Activated CD4-positive, alpha-beta T cell treated with anti-CD3 and anti-CD28 coated beads, Interleukin-2, amount 50 U/mL, for 4 hours (primary cell): ENCODE data around the gene STK39.
"Not testable (repeated sequence)": the region's sequence is repeated elsewhere in the genome, so short reads cannot be mapped to it uniquely, and the experiment has no call there.

Experiments used
- DNase-seq, 2 experiments: peaks; one replicate each; pipeline ENCODE4 v3.0.0-alpha.2; 2020

Gene STK39

GRCh38 chr2:168081452-168081851 lies 165.9 kb downstream of the STK39 start:
- not testable (repeated sequence) for DNase-seq

DNA sequence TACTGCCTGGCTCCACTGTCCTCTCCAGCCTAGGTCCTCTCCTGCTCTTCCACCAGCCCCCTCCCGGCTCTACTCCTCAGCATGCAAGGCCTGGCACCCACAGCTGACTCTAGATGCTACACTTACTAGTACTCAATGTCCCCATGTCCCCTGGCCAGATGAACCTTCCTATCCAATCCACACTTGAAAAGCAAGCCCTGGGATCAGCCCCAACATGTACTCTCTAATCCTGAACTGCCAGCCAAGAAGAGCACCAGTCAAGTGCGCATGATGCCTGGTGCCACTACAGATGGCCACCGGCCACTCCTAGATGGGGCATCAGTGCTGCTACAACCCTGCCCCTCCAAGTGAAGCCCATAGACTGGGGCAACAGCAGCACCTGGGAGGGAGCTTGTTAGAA lies 168.2 kb downstream of the STK39 start:
- DNase-seq = no peak

DNA sequence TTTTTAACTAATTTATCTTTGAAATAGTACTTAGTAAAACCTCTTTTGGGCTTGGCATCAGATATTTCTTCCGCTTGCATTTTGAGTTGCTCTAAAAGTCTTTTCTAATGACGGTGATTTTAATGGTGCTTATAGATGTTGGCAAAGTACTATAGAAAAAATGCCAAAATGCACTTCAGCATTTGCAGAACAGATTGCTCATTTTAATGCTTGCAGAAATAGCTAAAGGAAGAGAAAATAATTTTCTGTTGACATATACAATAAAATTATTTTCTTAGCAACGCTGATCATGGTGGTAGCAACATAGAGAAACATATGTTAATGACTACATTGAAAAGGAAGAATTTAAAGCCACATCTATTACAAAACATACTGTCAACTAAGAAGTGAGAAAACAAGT lies 170.7 kb downstream of the STK39 start:
- DNase-seq = no peak

- DNase-seq = no peak
Measured at GRCh38 chr2:168075446-168075845, 171.9 kb downstream of the STK39 start.

DNA sequence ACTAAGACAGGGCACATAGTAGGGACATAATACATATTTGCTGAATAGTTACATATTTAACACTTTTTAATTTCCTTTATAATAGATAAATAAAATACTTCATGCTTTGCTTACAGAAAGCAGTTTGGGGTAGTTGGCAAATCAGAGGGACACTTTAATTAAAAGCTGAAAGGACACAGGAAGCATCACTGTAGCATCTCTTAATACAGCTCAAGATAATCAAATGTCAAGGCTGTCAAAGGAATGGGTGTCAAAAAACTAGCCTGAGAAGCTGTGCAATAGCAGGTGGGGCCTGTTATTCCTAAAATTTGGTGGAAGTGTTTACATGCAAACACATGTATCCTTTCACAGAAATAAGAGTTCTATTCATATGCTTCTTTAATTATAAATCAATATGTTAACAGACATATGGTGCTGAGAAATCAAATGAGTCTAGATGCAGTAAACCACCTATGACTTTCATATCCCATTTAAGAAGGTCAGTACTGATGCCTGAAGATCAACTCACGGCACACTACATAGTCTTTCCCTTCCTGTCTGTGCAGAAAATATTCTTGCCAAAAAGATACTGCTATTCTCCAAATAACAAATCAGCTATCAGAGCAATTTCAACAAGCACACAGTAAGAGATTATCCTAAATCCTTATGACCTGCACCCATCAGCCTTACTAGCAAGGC lies 174.6 kb downstream of the STK39 start:
- DNase-seq = no peak

- DNase-seq = no peak
Measured at GRCh38 chr2:168064011-168064998, 183.1 kb downstream of the STK39 start.

- DNase-seq = no peak
Measured at GRCh38 chr2:168062936-168063335, 184.5 kb downstream of the STK39 start.

- no peak for DNase-seq
Measured at GRCh38 chr2:168062054-168062453, 185.3 kb downstream of the STK39 start.

GRCh38 chr2:168060986-168061750 lies 186.2 kb downstream of the STK39 start:
- no peak for DNase-seq

DNA sequence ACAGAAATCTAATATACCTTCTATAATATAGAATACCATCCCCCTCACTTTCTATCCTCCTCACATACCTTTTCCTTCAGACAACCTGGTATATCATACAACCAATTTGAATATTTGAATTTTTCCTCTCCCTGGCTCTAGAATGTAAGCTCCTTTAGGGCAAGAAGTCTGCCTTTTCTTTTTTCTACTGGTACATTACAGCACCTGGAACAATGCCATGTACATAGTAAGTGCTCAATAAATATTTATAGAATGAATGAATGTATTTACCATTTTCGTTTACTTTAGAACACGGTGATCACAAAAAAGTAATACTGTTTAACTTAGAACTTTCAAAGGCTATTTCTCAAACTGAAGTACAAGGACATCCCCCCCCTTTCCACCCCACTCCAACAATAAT lies 187.6 kb downstream of the STK39 start:
- DNase-seq = no peak

- DNase-seq = no peak
Measured at GRCh38 chr2:168058675-168059074, 188.7 kb downstream of the STK39 start.

- no peak for DNase-seq
Measured at GRCh38 chr2:168056242-168056787, 191.1 kb downstream of the STK39 start.

DNA sequence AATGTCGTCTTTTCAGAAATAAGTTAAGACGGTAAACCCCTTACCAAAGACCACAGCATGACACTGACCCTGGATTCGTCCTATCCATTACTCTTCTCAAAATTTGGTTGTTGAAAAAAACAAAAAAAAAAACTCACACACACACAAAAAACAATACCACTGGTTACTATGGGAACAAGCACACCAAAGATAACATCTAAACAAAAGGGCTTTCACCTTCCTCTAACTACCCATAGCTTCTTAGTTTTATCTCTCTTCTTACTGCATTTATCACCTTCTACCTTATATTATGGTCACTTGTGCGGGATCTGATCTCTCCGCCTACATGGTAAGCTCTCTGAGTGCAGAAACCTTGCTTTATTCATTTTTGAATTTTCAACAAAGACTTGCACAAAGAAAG lies 192.7 kb downstream of the STK39 start:
- DNase-seq = no peak

GRCh38 chr2:168053676-168054075 lies 193.7 kb downstream of the STK39 start:
- no peak for DNase-seq

- no peak for DNase-seq
Measured at GRCh38 chr2:168052773-168053172, 194.6 kb downstream of the STK39 start.

DNA sequence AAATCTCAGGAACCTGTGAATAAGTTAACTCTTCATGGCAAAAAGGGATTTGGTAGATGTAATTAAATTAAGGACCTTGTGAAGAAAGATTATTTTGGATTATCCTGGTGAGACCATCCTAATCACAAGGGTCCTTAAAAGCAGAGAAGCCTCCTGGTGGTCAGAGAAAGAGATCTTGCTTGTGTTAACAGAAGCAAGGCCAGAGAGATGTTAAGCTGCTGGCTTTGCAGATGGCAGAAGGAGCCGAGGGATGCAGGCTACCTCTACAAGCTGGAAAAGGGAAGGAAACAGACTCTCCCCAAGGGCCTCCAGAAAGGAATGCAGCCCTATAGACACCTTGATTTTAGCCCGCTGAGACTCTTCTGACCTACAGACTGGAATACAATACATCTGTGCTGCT lies 197.0 kb downstream of the STK39 start:
- no peak for DNase-seq

- no peak for DNase-seq
Measured at GRCh38 chr2:168049609-168050008, 197.8 kb downstream of the STK39 start.

DNA sequence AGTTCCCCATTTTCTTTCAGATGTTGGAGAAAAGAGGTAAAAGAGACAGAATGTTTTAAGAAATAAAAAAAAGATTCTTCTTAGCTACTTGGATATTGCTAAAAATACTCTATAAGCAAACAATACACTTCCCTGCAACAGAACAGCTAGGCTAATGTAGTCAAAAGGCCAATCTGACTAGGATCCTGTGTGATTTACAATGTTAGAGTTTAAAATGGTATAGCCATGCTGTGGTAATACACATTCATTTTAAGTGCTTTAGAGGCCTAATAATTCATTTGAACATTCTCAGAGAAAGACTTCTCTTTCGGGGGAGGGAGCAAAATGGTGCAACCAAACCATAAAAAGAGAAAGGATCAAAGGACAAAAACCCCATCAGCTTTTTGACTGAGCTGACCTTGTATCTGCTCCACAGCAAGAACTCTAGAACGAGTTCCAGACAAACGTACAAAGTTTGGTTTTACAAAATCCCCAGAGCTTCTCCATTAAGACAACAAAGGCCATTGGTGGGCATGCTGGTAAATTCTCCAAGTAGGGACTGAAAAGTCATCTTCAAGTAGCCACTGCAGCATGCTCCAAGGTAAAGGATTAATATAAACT lies 200.2 kb downstream of the STK39 start:
- DNase-seq = no peak

DNA sequence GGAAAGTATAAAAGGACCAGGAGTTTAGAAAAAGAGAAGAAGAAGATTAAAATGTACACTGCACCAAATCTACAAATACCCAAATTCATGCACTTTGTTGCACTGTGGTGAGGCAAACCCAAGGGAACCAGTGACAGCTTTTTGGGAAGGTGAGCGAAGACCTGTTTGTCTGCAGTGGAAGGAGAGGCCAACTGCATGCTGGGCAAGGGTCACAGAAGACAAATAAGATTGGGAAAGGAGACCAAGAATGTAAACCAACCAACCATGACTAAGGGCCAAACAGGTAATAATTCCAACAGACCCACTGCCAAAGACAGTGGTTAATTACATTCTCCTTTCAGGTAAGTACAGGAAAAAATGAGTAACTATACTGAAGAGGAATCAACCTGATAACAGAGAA lies 202.8 kb downstream of the STK39 start:
- DNase-seq = no peak

DNA sequence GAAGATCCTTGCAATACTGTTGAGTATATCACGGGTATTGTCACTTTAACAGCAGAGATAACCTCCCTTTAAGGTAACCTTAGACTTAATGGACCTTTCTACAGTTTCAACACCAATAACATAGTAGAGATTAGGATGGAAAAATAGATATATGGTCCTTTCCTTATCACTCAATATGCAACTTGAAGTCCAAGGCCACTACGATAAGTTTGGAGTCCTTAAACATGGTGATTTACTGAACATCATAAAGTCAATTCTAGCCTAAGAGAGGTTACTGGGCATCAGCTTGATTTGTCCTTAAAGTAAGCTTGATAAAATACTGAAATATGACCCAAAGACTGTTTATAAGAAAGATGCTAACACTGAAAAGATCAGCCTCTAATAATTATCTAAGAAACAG lies 203.2 kb downstream of the STK39 start:
- no peak for DNase-seq

- not testable (repeated sequence) for DNase-seq
Measured at GRCh38 chr2:168042127-168042824, 205.1 kb downstream of the STK39 start.

DNA sequence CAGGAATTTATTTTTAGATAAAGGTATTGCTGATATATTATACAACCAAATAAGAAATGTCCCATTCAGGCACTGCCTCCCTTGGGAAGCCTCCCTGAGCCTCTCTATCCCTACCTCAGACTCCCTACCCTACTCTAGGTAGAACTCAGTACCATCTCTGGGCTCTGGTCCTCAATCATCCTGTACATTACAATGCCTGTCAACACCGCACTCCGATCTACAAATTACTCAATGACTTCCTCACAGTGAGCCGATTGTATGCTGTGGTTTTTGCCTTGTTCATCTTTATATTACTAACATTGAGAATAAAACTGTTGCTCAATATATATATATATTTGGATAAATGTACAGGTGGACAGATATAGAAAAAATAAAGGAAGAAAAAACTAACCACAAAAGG lies 207.5 kb downstream of the STK39 start:
- no peak for DNase-seq
